Astrocyte (in vitro differentiated cells and primary cell): ENCODE data around the gene KCNB1. TPM values are rescaled to one million over a fixed set of nuclear protein-coding genes. Genes with fewer than 3 reads are reported as not detected.

ENCODE experiments used
- DNase-seq: peaks from one replicate; pipeline ENCODE4 v3.0.0-alpha.2; 2010; ENCODE audit warnings: low read depth
- FAIRE-seq: peaks from 2 replicates; lab custom pipeline; 2011; peaks lifted over from hg19 to GRCh38; lab: Jason Lieb, UNC
- H2AFZ ChIP-seq: 2 replicates; pipeline ENCODE4 v1.6.0; 2012; ENCODE audit warnings: low read depth, low read length, inconsistent platforms
- H3K27ac ChIP-seq: 2 replicates; pipeline ENCODE4 v1.5.1; 2011; ENCODE audit warnings: low read depth, low read length, inconsistent platforms
- H3K27me3 ChIP-seq: 2 replicates; pipeline ENCODE4 v1.6.0; 2011; ENCODE audit warnings: low read length, inconsistent platforms; ENCODE audit not compliant: insufficient read depth
- H3K36me3 ChIP-seq: 2 replicates; pipeline ENCODE4 v1.5.1; 2011; ENCODE audit warnings: low read length, inconsistent platforms; ENCODE audit not compliant: insufficient read depth
- H3K4me1 ChIP-seq: 2 replicates; pipeline ENCODE4 v1.5.1; 2011; ENCODE audit warnings: low read length, inconsistent platforms; ENCODE audit not compliant: insufficient read depth
- H3K4me2 ChIP-seq: 2 replicates; pipeline ENCODE4 v1.6.0; 2012; ENCODE audit warnings: low read length, inconsistent platforms
- H3K4me3 ChIP-seq: 2 replicates; pipeline ENCODE4 v1.5.1; 2011; ENCODE audit warnings: low read depth, mild to moderate bottlenecking, low read length, inconsistent platforms; ENCODE audit not compliant: insufficient read depth
- H3K79me2 ChIP-seq: 2 replicates; pipeline ENCODE4 v1.6.0; 2012; ENCODE audit warnings: mild to moderate bottlenecking, low read length, inconsistent platforms; ENCODE audit not compliant: insufficient read depth
- H3K9ac ChIP-seq: 2 replicates; pipeline ENCODE4 v1.6.0; 2012; ENCODE audit warnings: mild to moderate bottlenecking, low read length, inconsistent platforms
- H3K9me3 ChIP-seq: 2 replicates; pipeline ENCODE4 v1.5.1; 2012; ENCODE audit warnings: low read depth, mild to moderate bottlenecking, low read length, inconsistent platforms; ENCODE audit not compliant: insufficient read depth
- H4K20me1 ChIP-seq: 2 replicates; pipeline ENCODE4 v1.6.0; 2012; ENCODE audit warnings: low read length, inconsistent platforms; ENCODE audit not compliant: insufficient read depth
- H3K27ac Mint-ChIP-seq: one replicate; pipeline ENCODE4 v1.8.0; 2021; ENCODE audit warnings: mild to moderate bottlenecking, mixed read lengths; ENCODE audit not compliant: unreplicated experiment
- H3K27me3 Mint-ChIP-seq: one replicate; pipeline ENCODE4 v1.8.0; 2021; ENCODE audit warnings: low read depth, mixed read lengths; ENCODE audit not compliant: unreplicated experiment
- H3K36me3 Mint-ChIP-seq: one replicate; pipeline ENCODE4 v1.8.0; 2021; ENCODE audit warnings: low read depth, mixed read lengths; ENCODE audit not compliant: unreplicated experiment
- H3K4me1 Mint-ChIP-seq: one replicate; pipeline ENCODE4 v1.8.0; 2021; ENCODE audit warnings: low read depth, mixed read lengths; ENCODE audit not compliant: unreplicated experiment
- H3K4me3 Mint-ChIP-seq: one replicate; pipeline ENCODE4 v1.8.0; 2021; ENCODE audit warnings: mild to moderate bottlenecking, moderate library complexity, mixed read lengths; ENCODE audit not compliant: unreplicated experiment
- H3K9me3 Mint-ChIP-seq: one replicate; pipeline ENCODE4 v1.8.0; 2021; ENCODE audit warnings: mild to moderate bottlenecking, mixed read lengths; ENCODE audit not compliant: unreplicated experiment
- EZH2 ChIP-seq: IDR thresholded peaks from 2 replicates; pipeline ENCODE4 v1.6.1; 2012; ENCODE audit warnings: mild to moderate bottlenecking, low read length, inconsistent platforms; ENCODE audit not compliant: insufficient read depth
- total RNA-seq: library from RNA; stranded (reverse); gene quantifications from 2 replicates; pipeline ENCODE4 v1.2.1, GENCODE V29; 2021
- TF ChIP-seq, protein P1 (sequence below): IDR thresholded peaks from 2 replicates; pipeline ENCODE4 v1.5.1; 2011; ENCODE audit warnings: low read depth, mild to moderate bottlenecking, inconsistent platforms, low read length, moderate library complexity; ENCODE audit not compliant: insufficient read depth

Gene KCNB1
- total RNA-seq, 1 donor from 2014 or later = 0.48 TPM

DNA sequence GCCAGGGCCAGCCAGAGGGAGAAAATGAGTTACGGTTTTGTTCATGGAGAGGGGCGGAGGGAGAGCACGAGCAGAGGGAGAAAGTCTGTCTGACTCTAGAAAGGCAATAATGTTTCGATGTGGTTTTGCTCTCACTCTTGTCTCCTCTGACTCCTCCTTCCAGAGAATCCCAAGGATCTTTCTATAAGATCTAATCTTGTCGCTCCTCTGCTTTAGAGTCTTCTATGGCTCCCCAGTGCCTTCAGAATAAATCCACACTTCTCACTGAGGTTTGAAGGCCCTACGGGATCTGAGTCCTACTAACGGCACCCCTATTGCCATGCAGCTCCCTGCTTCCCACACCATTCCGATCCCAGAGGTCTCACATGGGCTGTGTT lies 66.8 kb downstream of the KCNB1 start:
- Mint-ChIP-seq H3K27ac (no peak overlapping the region), H3K9me3 (peaks cover 1% of the 10 kb centered on the region), H3K4me1 (peaks cover 4% of the 10 kb centered on the region), H3K4me3 (no peak overlapping the region), H3K36me3 (no peaks in the 10 kb centered on the region), H3K27me3 (peaks cover 62% of the 10 kb centered on the region)
- Histone ChIP-seq H3K4me2 (no peak overlapping the region), H3K9me3 (no peaks in the 10 kb centered on the region), H4K20me1 (no peaks in the 10 kb centered on the region), H3K79me2 (no peaks in the 10 kb centered on the region), H3K27me3 (peaks cover 38% of the 10 kb centered on the region), H3K27ac (no peak overlapping the region), H3K36me3 (no peaks in the 10 kb centered on the region), H3K4me3 (no peak overlapping the region), H3K9ac (no peak overlapping the region), H3K4me1 (no peaks in the 10 kb centered on the region), H2AFZ (no peak overlapping the region)
- DNase-seq (no peak), FAIRE-seq (no peak)
- no peak for TF ChIP-seq EZH2
- TF ChIP-seq, protein P1, sequence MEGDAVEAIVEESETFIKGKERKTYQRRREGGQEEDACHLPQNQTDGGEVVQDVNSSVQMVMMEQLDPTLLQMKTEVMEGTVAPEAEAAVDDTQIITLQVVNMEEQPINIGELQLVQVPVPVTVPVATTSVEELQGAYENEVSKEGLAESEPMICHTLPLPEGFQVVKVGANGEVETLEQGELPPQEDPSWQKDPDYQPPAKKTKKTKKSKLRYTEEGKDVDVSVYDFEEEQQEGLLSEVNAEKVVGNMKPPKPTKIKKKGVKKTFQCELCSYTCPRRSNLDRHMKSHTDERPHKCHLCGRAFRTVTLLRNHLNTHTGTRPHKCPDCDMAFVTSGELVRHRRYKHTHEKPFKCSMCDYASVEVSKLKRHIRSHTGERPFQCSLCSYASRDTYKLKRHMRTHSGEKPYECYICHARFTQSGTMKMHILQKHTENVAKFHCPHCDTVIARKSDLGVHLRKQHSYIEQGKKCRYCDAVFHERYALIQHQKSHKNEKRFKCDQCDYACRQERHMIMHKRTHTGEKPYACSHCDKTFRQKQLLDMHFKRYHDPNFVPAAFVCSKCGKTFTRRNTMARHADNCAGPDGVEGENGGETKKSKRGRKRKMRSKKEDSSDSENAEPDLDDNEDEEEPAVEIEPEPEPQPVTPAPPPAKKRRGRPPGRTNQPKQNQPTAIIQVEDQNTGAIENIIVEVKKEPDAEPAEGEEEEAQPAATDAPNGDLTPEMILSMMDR = no peak

DNA sequence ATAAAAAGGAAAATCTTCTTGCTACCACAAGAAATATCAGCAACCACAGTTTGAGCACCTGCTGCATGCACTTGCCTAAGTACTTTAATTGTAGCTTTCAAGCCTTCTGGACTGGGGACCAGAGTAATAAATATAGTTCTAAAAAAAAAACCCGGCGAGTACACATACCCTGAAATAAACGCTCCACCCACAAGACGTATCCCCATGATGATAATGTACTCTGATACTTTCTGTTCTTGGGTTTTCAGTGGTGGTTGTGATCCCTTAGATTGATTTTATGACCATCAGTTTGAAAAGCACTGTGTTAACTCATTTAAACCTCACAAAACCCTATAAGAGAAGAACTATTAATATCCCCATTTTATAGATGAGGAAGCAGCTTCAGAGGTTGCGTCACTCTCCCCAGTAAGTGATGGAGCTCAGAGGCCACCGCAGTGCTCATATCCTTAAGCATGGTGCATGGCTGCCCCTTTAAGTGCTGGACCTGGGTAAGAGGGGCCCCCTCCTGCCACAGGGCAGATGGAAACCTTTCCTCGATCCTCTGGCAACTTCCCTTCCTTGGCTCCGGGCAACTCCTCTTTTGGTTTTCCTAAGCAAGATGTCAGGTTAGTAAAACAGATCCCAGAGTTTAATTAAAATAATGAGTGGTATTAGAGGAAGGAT lies 67.3 kb downstream of the KCNB1 start:
- no peaks in the 10 kb centered on the region for H3K9me3 ChIP-seq
- no peaks in the 10 kb centered on the region for H3K4me1 ChIP-seq
- H3K27me3 ChIP-seq = peaks cover 38% of the 10 kb centered on the region
- H3K36me3 ChIP-seq = no peaks in the 10 kb centered on the region
- Mint-ChIP-seq H3K4me3 (no peak overlapping the region), H3K36me3 (no peaks in the 10 kb centered on the region), H3K27me3 (peaks cover 57% of the 10 kb centered on the region), H3K4me1 (peaks cover 4% of the 10 kb centered on the region), H3K27ac (no peak overlapping the region), H3K9me3 (no peaks in the 10 kb centered on the region)
- no peaks in the 10 kb centered on the region for H4K20me1 ChIP-seq
- no peak overlapping the region for H2AFZ ChIP-seq
- DNase-seq (no peak), FAIRE-seq (no peak)
- no peak overlapping the region for H3K4me3 ChIP-seq
- H3K79me2 ChIP-seq = no peaks in the 10 kb centered on the region
- no peak overlapping the region for H3K9ac ChIP-seq
- TF ChIP-seq EZH2 = no peak
- TF ChIP-seq, protein P1 = no peak
- H3K4me2 ChIP-seq = no peak overlapping the region
- H3K27ac ChIP-seq = no peak overlapping the region

DNA sequence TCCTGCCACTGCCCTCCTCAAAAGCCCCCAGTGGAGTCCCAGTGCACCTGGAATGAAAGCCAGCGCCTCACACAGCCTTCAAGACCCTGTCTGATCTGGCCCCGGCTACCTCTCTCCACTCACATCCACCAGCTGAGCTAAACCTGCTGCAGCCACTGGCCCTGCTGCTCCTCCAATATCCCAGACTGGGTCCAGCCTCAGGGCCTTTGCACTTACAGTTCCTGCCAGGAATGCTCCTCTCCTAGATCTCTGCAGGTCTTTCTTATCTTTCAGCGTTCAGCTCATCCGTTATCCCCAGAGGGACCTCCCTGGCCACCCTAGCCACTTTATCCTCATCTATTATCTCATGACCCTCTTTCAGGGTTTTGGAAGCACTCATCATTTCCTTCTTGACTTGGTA lies 68.8 kb downstream of the KCNB1 start:
- Histone ChIP-seq H3K27me3 (peaks cover 41% of the 10 kb centered on the region), H4K20me1 (no peaks in the 10 kb centered on the region), H3K79me2 (no peaks in the 10 kb centered on the region), H3K4me3 (no peak overlapping the region), H3K9me3 (no peaks in the 10 kb centered on the region), H2AFZ (no peak overlapping the region), H3K4me1 (no peaks in the 10 kb centered on the region), H3K4me2 (no peak overlapping the region), H3K9ac (no peak overlapping the region), H3K36me3 (no peaks in the 10 kb centered on the region), H3K27ac (no peak overlapping the region)
- H3K4me1 Mint-ChIP-seq = no peaks in the 10 kb centered on the region
- no peak for FAIRE-seq
- DNase-seq = no peak
- peaks cover 59% of the 10 kb centered on the region for H3K27me3 Mint-ChIP-seq
- H3K4me3 Mint-ChIP-seq = no peak overlapping the region
- TF ChIP-seq, protein P1 = no peak
- TF ChIP-seq EZH2 = no peak
- H3K9me3 Mint-ChIP-seq = no peaks in the 10 kb centered on the region
- H3K36me3 Mint-ChIP-seq = no peaks in the 10 kb centered on the region
- no peak overlapping the region for H3K27ac Mint-ChIP-seq
